Adrenal gland (tissue), 5 donors: ENCODE measurements around the gene GDPD2.

Experiments
- CTCF ChIP-seq, 6 experiments: fragments of 450-650 bp in 4 of 6; fragments of 200-600 bp in 2 of 6; sonication (generic) in 1 of 6; IDR thresholded peaks; 1 replicate in 5 of 6; 2 replicates in 1 of 6; pipeline versions ENCODE4 v1.5.1 to v1.8.0; 2016 to 2021; ENCODE audit warnings: antibody characterized with exemption in 6 of 6, mild to moderate bottlenecking in 2 of 6, moderate library complexity in 1 of 6
- POLR2A ChIP-seq, 2 donors: fragments of 450-650 bp; IDR thresholded peaks; one replicate each; pipeline ENCODE4 v1.6.1; 2017; ENCODE audit warnings: antibody characterized with exemption in 2 of 2, mild to moderate bottlenecking in 2 of 2, moderate library complexity in 1 of 2
- donor health status: DM: no; HTN: no; CAD: no.

DNA sequence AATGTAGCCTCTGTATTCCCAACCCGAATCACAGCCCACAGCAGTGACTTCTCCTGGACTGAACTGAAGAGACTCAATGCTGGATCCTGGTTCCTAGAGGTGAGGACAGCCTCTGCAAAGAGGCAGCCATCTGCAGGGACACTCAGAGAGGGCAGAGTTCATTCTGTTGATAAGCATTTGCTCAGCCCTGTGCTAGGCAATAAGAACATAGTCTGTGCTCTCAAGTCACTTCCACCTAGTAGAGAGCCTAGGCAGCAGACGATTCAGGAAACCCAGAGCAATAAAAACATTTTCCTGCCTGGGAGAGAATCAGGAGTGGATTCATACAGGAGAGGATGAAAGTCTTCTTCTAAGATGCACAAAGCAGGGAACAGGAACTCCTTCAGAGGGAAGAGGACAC, 4.3 kb downstream of the GDPD2 start:
- no peak for TF ChIP-seq CTCF (IDR thresholded peaks at IDR 0.05)
- no peak for TF ChIP-seq POLR2A (IDR thresholded peaks at IDR 0.05)
